Measurements from ENCODE around the gene UBE2H. TPM values are rescaled to one million over a fixed set of nuclear protein-coding genes. Genes with fewer than 3 reads are reported as not detected.
A peak's percentile ranks its signal among the peaks of the same experiment; 100 is the strongest.

The UBE2H gene
- total and polyA plus RNA-seq, 2 donors from 2014 or later = 40.6 to 107 TPM

- Histone ChIP-seq H3K4me3 (ENCODE audit: low read length in 3 of 3) (no peak overlapping the region), H3K9me3 (ENCODE audit: control insufficient read depth in 2 of 3, insufficient read depth in 1 of 3, low read length in 3 of 3) (no peaks in the 10 kb centered on the region), H3K36me3 (ENCODE audit: control insufficient read depth in 2 of 3, insufficient read depth in 3 of 3, low read length in 3 of 3) (peaks cover 0 to 2% (median 0%) of the 10 kb centered on the region in 3 donors), H3K27ac (ENCODE audit: low read depth in 2 of 2, low read length in 2 of 2) (no peak overlapping the region), H3K4me1 (ENCODE audit: control insufficient read depth in 2 of 3, insufficient read depth in 2 of 3, low read depth in 1 of 3, low read length in 3 of 3) (peaks cover 0 to 17% (median 4%) of the 10 kb centered on the region in 3 donors), H3K9ac (ENCODE audit: low read length in 3 of 3) (no peak overlapping the region), H3K27me3 (ENCODE audit: control insufficient read depth, insufficient read depth, low read length) (no peaks in the 10 kb centered on the region)
- intact Hi-C loops (cut with DNase I) = no loop called here
- DNase-seq (no peak), FAIRE-seq (no peak)
- TF ChIP-seq CTCF (IDR thresholded peaks at IDR 0.05; ENCODE audit: borderline replicate concordance, extremely low read depth, insufficient read depth) = no peak
Measured at GRCh38 chr7:129909669-129910068, 43.1 kb downstream of the UBE2H start.

- H3K9ac ChIP-seq (ENCODE audit: low read length in 3 of 3) = no peak overlapping the region
Measured at GRCh38 chr7:129908181-129908580, 44.6 kb downstream of the UBE2H start.

GRCh38 chr7:129907122-129907736 lies 45.5 kb downstream of the UBE2H start:
- no peaks in the 10 kb centered on the region for H3K9me3 ChIP-seq (ENCODE audit: control insufficient read depth in 2 of 3, insufficient read depth in 1 of 3, low read length in 3 of 3)
- H3K27ac ChIP-seq (ENCODE audit: low read depth in 2 of 2, low read length in 2 of 2) = peak overlapping the region in 1 of 2 donors; percentile 23
- no peak overlapping the region for H3K9ac ChIP-seq (ENCODE audit: low read length in 3 of 3)
- FAIRE-seq (no peak), DNase-seq (no peak)
- peaks cover 0 to 6% (median 0%) of the 10 kb centered on the region in 3 donors for H3K36me3 ChIP-seq (ENCODE audit: control insufficient read depth in 2 of 3, insufficient read depth in 3 of 3, low read length in 3 of 3)
- no peaks in the 10 kb centered on the region for H3K27me3 ChIP-seq (ENCODE audit: control insufficient read depth, insufficient read depth, low read length)
- peaks cover 0 to 19% (median 4%) of the 10 kb centered on the region in 3 donors for H3K4me1 ChIP-seq (ENCODE audit: control insufficient read depth in 2 of 3, insufficient read depth in 2 of 3, low read depth in 1 of 3, low read length in 3 of 3)
- H3K4me3 ChIP-seq (ENCODE audit: low read length in 3 of 3) = no peak overlapping the region
- intact Hi-C loops (cut with DNase I) = no loop called here
- no peak for TF ChIP-seq CTCF (IDR thresholded peaks at IDR 0.05; ENCODE audit: borderline replicate concordance, extremely low read depth, insufficient read depth)

More at GRCh38 chr7:129908181-129908580, 44.6 kb downstream of the UBE2H start:
- Histone ChIP-seq H3K27ac (ENCODE audit: low read depth in 2 of 2, low read length in 2 of 2) (no peak overlapping the region), H3K4me3 (ENCODE audit: low read length in 3 of 3) (no peak overlapping the region), H3K36me3 (ENCODE audit: control insufficient read depth in 2 of 3, insufficient read depth in 3 of 3, low read length in 3 of 3) (peaks cover 0 to 2% (median 0%) of the 10 kb centered on the region in 3 donors), H3K4me1 (ENCODE audit: control insufficient read depth in 2 of 3, insufficient read depth in 2 of 3, low read depth in 1 of 3, low read length in 3 of 3) (peaks cover 0 to 17% (median 4%) of the 10 kb centered on the region in 3 donors), H3K9me3 (ENCODE audit: control insufficient read depth in 2 of 3, insufficient read depth in 1 of 3, low read length in 3 of 3) (no peaks in the 10 kb centered on the region), H3K27me3 (ENCODE audit: control insufficient read depth, insufficient read depth, low read length) (no peaks in the 10 kb centered on the region)
- intact Hi-C loops (cut with DNase I) = no loop called here
- no peak for FAIRE-seq
- DNase-seq = no peak
- TF ChIP-seq CTCF (IDR thresholded peaks at IDR 0.05; ENCODE audit: borderline replicate concordance, extremely low read depth, insufficient read depth) = no peak
